SK-N-SH (cell line): ENCODE data around the gene NMNAT2. TPM values are rescaled to one million over a fixed set of nuclear protein-coding genes. Genes with fewer than 3 reads are reported as not detected.

Experiments used
- CTCF ChIA-PET: fragments of 300-600, 350-600 bp; formaldehyde crosslinking; extraction: SDS; loops from one replicate; lab custom pipeline; 2021; lab: Yijun Ruan, JAX
- POLR2A ChIA-PET: fragments of 350-600 bp; sonication (Branson Sonifier 250); formaldehyde crosslinking; extraction: SDS; loops from one replicate; lab custom pipeline; 2020; ENCODE audit warnings: antibody characterized with exemption, inconsistent platforms; lab: Yijun Ruan, JAX
- DNase-seq: peaks from one replicate; pipeline ENCODE4 v3.0.0; 2012
- H2AFZ ChIP-seq: fragments of 200-600 bp; sonication (generic); 2 replicates; pipeline ENCODE4 v1.8.1; 2016; ENCODE audit warnings: antibody characterized with exemption, mild to moderate bottlenecking, low read depth
- H3F3A ChIP-seq: fragments of 200-600 bp; sonication (generic); replicated peaks from 2 replicates; pipeline ENCODE3; 2016; ENCODE audit warnings: antibody characterized with exemption, mild to moderate bottlenecking; ENCODE audit not compliant: insufficient read depth
- H3K27ac ChIP-seq, 2 experiments: fragments of 200-500 bp in 1 of 2; fragments of 200-600 bp in 1 of 2; sonication (Bioruptor generic) in 1 of 2; sonication (generic), shearing (Covaris generic) in 1 of 2; 2 replicates each; pipeline versions ENCODE4 v1.5.1 to v1.6.1; 2014 to 2016; ENCODE audit warnings: low read depth in 2 of 2, inconsistent platforms in 1 of 2, low read length in 1 of 2, mild to moderate bottlenecking in 1 of 2, mixed read lengths in 1 of 2
- H3K27me3 ChIP-seq: fragments of 200-600 bp; sonication (generic), shearing (Covaris generic); 2 replicates; pipeline ENCODE4 v1.6.1; 2016; ENCODE audit warnings: mixed run types; ENCODE audit not compliant: insufficient read depth
- H3K36me3 ChIP-seq, 2 experiments: fragments of 200-500 bp in 1 of 2; fragments of 200-600 bp in 1 of 2; sonication (Bioruptor generic) in 1 of 2; sonication (generic) in 1 of 2; replicated peaks in 1 of 2; 2 replicates each; pipeline versions ENCODE3 to v1.5.1; 2014 to 2016; ENCODE audit warnings: low read length in 1 of 2, mild to moderate bottlenecking in 1 of 2; ENCODE audit not compliant: insufficient read depth in 2 of 2, control insufficient read depth in 1 of 2
- H3K4me1 ChIP-seq, 2 experiments: fragments of 200-500 bp in 1 of 2; fragments of 200-600 bp in 1 of 2; sonication (Bioruptor generic) in 1 of 2; sonication (generic), shearing (Covaris generic) in 1 of 2; 2 replicates each; pipeline versions ENCODE4 v1.5.1 to v1.6.1; 2014 to 2016; ENCODE audit warnings: low read depth in 1 of 2, low read length in 1 of 2, mixed run types in 1 of 2; ENCODE audit not compliant: insufficient read depth in 2 of 2, control insufficient read depth in 1 of 2
- H3K4me2 ChIP-seq: fragments of 200-600 bp; sonication (generic), shearing (Covaris generic); 2 replicates; pipeline ENCODE4 v1.6.1; 2017; ENCODE audit warnings: mixed run types
- H3K4me3 ChIP-seq, 2 experiments: fragments of 200-500 bp in 1 of 2; fragments of 200-600 bp in 1 of 2; sonication (Bioruptor generic) in 1 of 2; sonication (generic), shearing (Covaris generic) in 1 of 2; 2 replicates each; pipeline versions ENCODE4 v1.5.1 to v1.8.1; 2014 to 2016; ENCODE audit warnings: low read depth in 2 of 2, inconsistent platforms in 1 of 2, low read length in 1 of 2, mild to moderate bottlenecking in 1 of 2, mixed read lengths in 1 of 2, moderate library complexity in 1 of 2
- H3K79me2 ChIP-seq: fragments of 200-600 bp; sonication (generic); 2 replicates; pipeline ENCODE4 v1.8.1; 2017; ENCODE audit warnings: mild to moderate bottlenecking; ENCODE audit not compliant: insufficient read depth
- H3K9ac ChIP-seq: fragments of 200-600 bp; sonication (generic); 2 replicates; pipeline ENCODE4 v1.6.1; 2017; ENCODE audit warnings: mixed run types
- H3K9me2 ChIP-seq: fragments of 200-600 bp; sonication (generic); 2 replicates; pipeline ENCODE4 v1.6.1; 2017; ENCODE audit warnings: mixed run types
- H3K9me3 ChIP-seq: fragments of 200-600 bp; sonication (generic); 2 replicates; pipeline ENCODE4 v1.6.1; 2017; ENCODE audit warnings: mixed run types, mild to moderate bottlenecking, moderate library complexity
- H4K20me1 ChIP-seq: fragments of 200-600 bp; sonication (generic); 2 replicates; pipeline ENCODE4 v1.6.1; 2017; ENCODE audit warnings: mild to moderate bottlenecking, mixed run types; ENCODE audit not compliant: insufficient read depth
- ELF1 ChIP-seq: IDR thresholded peaks from 2 replicates; pipeline ENCODE4 v1.4.0; 2012
- EZH2phosphoT487 ChIP-seq: fragments of 200-600 bp; sonication (generic); IDR thresholded peaks from 2 replicates; pipeline ENCODE4 v1.6.1; 2017; ENCODE audit warnings: low read depth, mixed run types, mild to moderate bottlenecking, antibody characterized with exemption, moderate library complexity, borderline replicate concordance
- FOSL2 ChIP-seq: IDR thresholded peaks from 2 replicates; pipeline ENCODE4 v1.4.0; 2012; ENCODE audit warnings: low read depth, mild to moderate bottlenecking, moderate library complexity, borderline replicate concordance
- GABPA ChIP-seq: IDR thresholded peaks from 2 replicates; pipeline ENCODE4 v1.4.0; 2012; ENCODE audit warnings: low read depth, mild to moderate bottlenecking
- GATA2 ChIP-seq: sonication (generic); formaldehyde crosslinking; IDR thresholded peaks from 2 replicates; pipeline ENCODE4 v1.5.0; 2020; ENCODE audit warnings: mild to moderate bottlenecking, missing genetic modification reagents
- JUND ChIP-seq: IDR thresholded peaks from 2 replicates; pipeline ENCODE4 v1.4.0; 2012
- NRF1 ChIP-seq: IDR thresholded peaks from 2 replicates; pipeline ENCODE4 v1.6.1; 2012; ENCODE audit warnings: low read depth, mild to moderate bottlenecking, low read length
- PBX3 ChIP-seq: IDR thresholded peaks from 2 replicates; pipeline ENCODE4; 2012
- RAD21 ChIP-seq: IDR thresholded peaks from 2 replicates; pipeline ENCODE4 v1.6.1; 2012; ENCODE audit warnings: mild to moderate bottlenecking, low read length
- RCOR1 ChIP-seq: fragments of 150-350 bp; IDR thresholded peaks from 2 replicates; pipeline ENCODE4 v1.6.1; 2017; ENCODE audit warnings: antibody characterized with exemption, low read length
- RFX5 ChIP-seq: IDR thresholded peaks from 2 replicates; pipeline ENCODE4 v1.6.1; 2012; ENCODE audit warnings: mild to moderate bottlenecking, improper control_type of control experiment, low read length
- TAF1 ChIP-seq: IDR thresholded peaks from 2 replicates; pipeline ENCODE4 v1.6.1; 2012; ENCODE audit warnings: low read depth, mild to moderate bottlenecking, low read length, moderate library complexity, borderline replicate concordance
- TCF12 ChIP-seq: IDR thresholded peaks from 2 replicates; pipeline ENCODE4 v1.4.0; 2012
- WGBS: methylation state at CpG from one replicate; pipeline ENCODE4 v1.1.6; 2017; ENCODE audit warnings: low lambda C conversion rate; 5-methylcytosine and 5-hydroxymethylcytosine counted together
- polyA plus RNA-seq, 3 experiments: library from polyadenylated mRNA; depleted of rRNA; stranded (reverse); fragments of >200 nt; gene quantifications; 2 replicates each; pipeline ENCODE4 v1.2.3, GENCODE V29; 2012
- TF ChIP-seq, protein P1 (sequence below): fragments of 150-350 bp; IDR thresholded peaks from 2 replicates; pipeline ENCODE4 v1.6.1; 2017; ENCODE audit warnings: antibody characterized with exemption, low read length, low read depth, borderline replicate concordance
- TF ChIP-seq, protein P2 (sequence below): IDR thresholded peaks from 2 replicates; pipeline ENCODE4 v1.4.0; 2012; ENCODE audit warnings: low read depth, borderline replicate concordance
- TF ChIP-seq, protein P3 (sequence below): IDR thresholded peaks from 2 replicates; pipeline ENCODE4 v1.4.0; 2012; ENCODE audit warnings: low read depth, borderline replicate concordance

NMNAT2 gene
- polyA plus RNA-seq, 1 of the 3 experiments (the other 2 are of a cell fraction): 0.07 TPM

DNA sequence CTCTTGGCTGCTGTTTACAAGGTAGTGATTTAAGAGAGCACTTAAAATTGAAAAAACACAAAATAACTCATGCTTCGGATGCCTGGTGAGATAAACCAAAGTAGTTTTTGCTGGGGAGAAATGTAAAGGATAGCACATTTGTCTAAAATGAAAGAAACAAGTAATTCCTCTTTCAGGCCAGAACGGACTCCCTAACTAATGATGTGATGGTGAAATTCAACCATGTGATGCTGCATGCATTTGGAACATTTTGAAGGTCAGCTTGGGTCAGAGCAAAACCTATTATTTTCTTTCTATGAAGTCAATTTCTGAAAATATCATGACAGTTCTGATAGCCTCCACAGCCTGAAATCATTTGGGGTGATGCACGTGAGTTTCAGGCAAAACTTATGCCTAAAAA lies 27.6 kb downstream of the NMNAT2 start:
- Histone ChIP-seq H4K20me1 (no peaks in the 10 kb centered on the region), H3K79me2 (no peaks in the 10 kb centered on the region), H3K27me3 (no peaks in the 10 kb centered on the region; the same call in 1 of the 2 replicates), H2AFZ (no peak overlapping the region), H3F3A (no peaks in the 10 kb centered on the region), H3K4me1 (no peaks in the 10 kb centered on the region), H3K27ac (no peak overlapping the region), H3K9me2 (no peaks in the 10 kb centered on the region), H3K9ac (no peak overlapping the region), H3K9me3 (no peaks in the 10 kb centered on the region), H3K4me3 (no peak overlapping the region), H3K4me2 (no peak overlapping the region), H3K36me3 (no peaks in the 10 kb centered on the region)
- WGBS: 46% methylated on average over 3 of the region's 3 CpGs
- ChIA-PET POLR2A (no interaction called here), CTCF (no interaction called here)
- TF ChIP-seq GATA2 (CRISPR knock-in tag) (no peak), JUND (no peak), TAF1 (no peak), GABPA (no peak)
- TF ChIP-seq, protein P1, sequence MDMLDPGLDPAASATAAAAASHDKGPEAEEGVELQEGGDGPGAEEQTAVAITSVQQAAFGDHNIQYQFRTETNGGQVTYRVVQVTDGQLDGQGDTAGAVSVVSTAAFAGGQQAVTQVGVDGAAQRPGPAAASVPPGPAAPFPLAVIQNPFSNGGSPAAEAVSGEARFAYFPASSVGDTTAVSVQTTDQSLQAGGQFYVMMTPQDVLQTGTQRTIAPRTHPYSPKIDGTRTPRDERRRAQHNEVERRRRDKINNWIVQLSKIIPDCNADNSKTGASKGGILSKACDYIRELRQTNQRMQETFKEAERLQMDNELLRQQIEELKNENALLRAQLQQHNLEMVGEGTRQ: no peak
- no peak for DNase-seq

DNA sequence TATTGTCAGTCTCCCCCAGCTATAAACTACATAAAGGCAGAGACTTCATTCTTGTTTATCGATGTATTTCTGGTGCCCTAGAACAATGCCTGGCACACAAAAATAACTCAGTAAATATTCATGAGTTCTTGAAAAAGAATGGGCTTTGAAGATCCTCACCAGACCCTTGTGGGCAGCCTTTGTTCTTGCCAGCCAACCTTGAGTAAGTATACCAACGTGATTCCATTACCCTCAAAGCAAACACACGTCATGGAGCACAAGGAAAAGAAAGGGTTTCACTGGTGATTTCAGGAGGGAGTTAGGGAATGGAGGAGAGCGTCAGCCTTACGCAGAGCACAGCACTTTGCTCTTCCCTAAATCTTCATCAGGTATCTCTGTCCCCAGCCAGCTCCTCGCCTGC lies 29.4 kb downstream of the NMNAT2 start:
- POLR2A ChIA-PET: no interaction called here
- Histone ChIP-seq H3K9me2 (no peaks in the 10 kb centered on the region), H2AFZ (no peak overlapping the region), H3K4me1 (no peaks in the 10 kb centered on the region), H3K9me3 (no peaks in the 10 kb centered on the region), H3K9ac (no peak overlapping the region), H3F3A (no peaks in the 10 kb centered on the region), H3K36me3 (no peaks in the 10 kb centered on the region), H3K27ac (no peak overlapping the region), H3K27me3 (no peaks in the 10 kb centered on the region; the same call in 1 of the 2 replicates), H3K79me2 (no peaks in the 10 kb centered on the region), H3K4me2 (no peak overlapping the region), H3K4me3 (no peak overlapping the region), H4K20me1 (no peaks in the 10 kb centered on the region)
- CTCF ChIA-PET: no interaction called here
- no peak for DNase-seq
- TF ChIP-seq RFX5: no peak
- TF ChIP-seq, protein P2, sequence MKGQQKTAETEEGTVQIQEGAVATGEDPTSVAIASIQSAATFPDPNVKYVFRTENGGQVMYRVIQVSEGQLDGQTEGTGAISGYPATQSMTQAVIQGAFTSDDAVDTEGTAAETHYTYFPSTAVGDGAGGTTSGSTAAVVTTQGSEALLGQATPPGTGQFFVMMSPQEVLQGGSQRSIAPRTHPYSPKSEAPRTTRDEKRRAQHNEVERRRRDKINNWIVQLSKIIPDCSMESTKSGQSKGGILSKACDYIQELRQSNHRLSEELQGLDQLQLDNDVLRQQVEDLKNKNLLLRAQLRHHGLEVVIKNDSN: no peak
- TF ChIP-seq, protein P3, sequence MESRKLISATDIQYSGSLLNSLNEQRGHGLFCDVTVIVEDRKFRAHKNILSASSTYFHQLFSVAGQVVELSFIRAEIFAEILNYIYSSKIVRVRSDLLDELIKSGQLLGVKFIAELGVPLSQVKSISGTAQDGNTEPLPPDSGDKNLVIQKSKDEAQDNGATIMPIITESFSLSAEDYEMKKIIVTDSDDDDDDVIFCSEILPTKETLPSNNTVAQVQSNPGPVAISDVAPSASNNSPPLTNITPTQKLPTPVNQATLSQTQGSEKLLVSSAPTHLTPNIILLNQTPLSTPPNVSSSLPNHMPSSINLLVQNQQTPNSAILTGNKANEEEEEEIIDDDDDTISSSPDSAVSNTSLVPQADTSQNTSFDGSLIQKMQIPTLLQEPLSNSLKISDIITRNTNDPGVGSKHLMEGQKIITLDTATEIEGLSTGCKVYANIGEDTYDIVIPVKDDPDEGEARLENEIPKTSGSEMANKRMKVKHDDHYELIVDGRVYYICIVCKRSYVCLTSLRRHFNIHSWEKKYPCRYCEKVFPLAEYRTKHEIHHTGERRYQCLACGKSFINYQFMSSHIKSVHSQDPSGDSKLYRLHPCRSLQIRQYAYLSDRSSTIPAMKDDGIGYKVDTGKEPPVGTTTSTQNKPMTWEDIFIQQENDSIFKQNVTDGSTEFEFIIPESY: no peak
- no peak for TF ChIP-seq ELF1
- TF ChIP-seq PBX3: no peak
- no peak for TF ChIP-seq NRF1
- TF ChIP-seq FOSL2: no peak
- TF ChIP-seq RCOR1: no peak
- no peak for TF ChIP-seq RAD21
- no peak for TF ChIP-seq EZH2phosphoT487
- TF ChIP-seq TCF12: no peak
- 40% methylated on average over 6 of the region's 6 CpGs for WGBS
